Measurements from ENCODE around the gene INAVA.

DNA sequence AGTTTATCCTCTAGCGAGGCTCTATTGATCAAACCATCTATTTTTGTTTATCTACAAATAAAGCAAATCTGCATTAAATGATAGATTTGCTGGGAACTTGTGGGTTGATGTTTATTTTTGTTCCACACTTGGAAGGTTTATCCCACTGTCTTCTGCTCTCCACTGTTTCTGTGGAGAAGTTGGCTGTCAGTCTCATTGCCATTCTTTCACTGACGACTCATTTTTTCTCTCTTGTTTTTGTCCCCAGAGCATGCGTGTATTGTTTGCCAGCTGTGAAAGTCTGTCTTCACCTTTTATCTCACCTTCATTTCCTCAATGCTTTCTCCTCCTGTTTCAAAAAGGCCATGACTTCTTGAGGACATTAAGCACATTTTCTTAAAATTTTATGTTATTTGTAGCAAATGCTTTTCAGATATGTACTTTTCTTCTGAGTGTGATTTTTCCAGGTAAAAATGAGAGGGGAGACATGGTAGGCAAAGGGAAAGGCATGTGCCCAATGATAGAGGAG lies 52.4 kb downstream of the INAVA start:
- no peak for TF ChIP-seq CTCF (conservative IDR thresholded peaks at IDR 0.05; ENCODE audit: low read length)
- no peak for TF ChIP-seq EZH2phosphoT487 (IDR thresholded peaks at IDR 0.05; ENCODE audit: borderline replicate concordance)
